ENCODE measurements around the gene NABP2. TPM values are rescaled to one million over a fixed set of nuclear protein-coding genes. Genes with fewer than 3 reads are reported as not detected.

The NABP2 gene
- total and polyA plus RNA-seq, 10 of the 15 experiments (the other 5 are each of a cell fraction or from before 2014, with no cell fraction given): 20.7 to 97.9 (median 60.9) TPM

DNA sequence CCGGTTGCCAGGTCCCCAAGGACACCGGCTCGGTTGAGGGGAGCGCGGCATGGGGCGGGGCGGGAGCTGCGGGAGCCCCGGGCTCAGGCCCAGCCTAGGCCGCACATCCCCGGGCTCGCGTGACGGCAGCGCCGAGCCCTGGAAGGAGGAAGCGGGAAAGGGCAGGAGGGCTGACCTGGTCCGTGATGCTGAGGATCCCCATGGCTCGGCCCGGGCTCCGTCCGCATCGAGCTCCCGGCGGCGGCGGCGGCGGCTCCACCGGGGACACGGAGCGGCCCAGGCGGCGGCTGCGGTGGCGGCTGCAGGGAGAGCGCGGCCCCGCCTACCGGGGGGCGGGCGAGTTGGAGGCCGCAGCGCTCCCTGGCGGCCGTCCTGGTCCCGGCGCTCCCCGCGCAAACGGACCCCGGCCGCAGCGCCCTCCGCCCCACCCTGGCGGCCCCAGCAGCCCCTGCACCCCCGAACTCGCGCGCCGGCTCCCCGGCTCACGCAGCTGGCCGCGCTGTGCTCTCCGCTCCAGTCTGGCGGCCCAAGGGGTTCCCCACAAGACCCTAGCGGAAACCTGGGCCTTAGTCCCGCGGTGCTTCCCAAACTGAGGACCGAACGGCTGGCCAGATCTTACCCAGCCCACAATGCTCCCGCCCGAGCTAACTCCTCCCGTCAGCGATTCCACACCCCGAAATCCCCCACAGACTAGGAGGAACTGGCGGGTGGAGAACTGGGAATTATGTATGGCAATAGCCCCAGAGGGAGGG lies 34.1 kb downstream of the NABP2 start, which contains the start of gene ANKRD52:
ANKRD52 (minus strand) TSS at position 317 of the 752 bp plus-strand sequence; CDS start at position 202, 115 bp downstream.
- no peaks in the 10 kb centered on the region for H3K27me3 ChIP-seq (replicated peaks in 1 of 2; ENCODE audit: control insufficient read depth in 2 of 2, insufficient read depth in 2 of 2, low read length in 1 of 2)
- H3K79me2 ChIP-seq (ENCODE audit: control insufficient read depth, insufficient read depth, low read length): peaks cover 11% of the 10 kb centered on the region
- peak within 1 kb of the TSS; percentile 80 for H3K9ac ChIP-seq (ENCODE audit: control insufficient read depth, insufficient read depth, low read length)
- H3K4me2 ChIP-seq (ENCODE audit: control insufficient read depth, insufficient read depth): peak within 1 kb of the TSS; percentile 91
- peaks cover 1 to 10% of the 10 kb centered on the region in 2 experiments for H3K36me3 ChIP-seq (ENCODE audit: control insufficient read depth in 2 of 2, insufficient read depth in 2 of 2, low read length in 1 of 2)
- ChIA-PET SMC1A (ENCODE audit: uncharacterized antibody, unreplicated experiment) (interaction anchor here (0.7 to 1.4 kb wide), 4 partner anchors 14 to 205 kb away, joined by 3 to 5 read pairs (median 4); partner anchors contain the start of gene RNF41), POLR2A (interaction anchor here (0.5 to 1.7 kb wide), 8 partner anchors 17 to 140 kb away, joined by 3 to 8 read pairs (median 4); partner anchors contain the start of genes ESYT1, RNF41 and ZC3H10), RAD21 (ENCODE audit: unreplicated experiment) (interaction anchor here (0.6 to 2.8 kb wide), 9 partner anchors 32 to 291 kb away, joined by 3 to 12 read pairs (median 4); partner anchors contain the start of genes CNPY2, CS, RNF41 and SMARCC2), CTCF (interaction anchor here (0.7 to 3.5 kb wide), 21 partner anchors 8 to 319 kb away, joined by 3 to 25 read pairs (median 4); partner anchors contain the start of genes CNPY2, COQ10A, IL23A and RNF41)
- FAIRE-seq (no peak), DNase-seq (ENCODE audit: low read depth, low spot score) (no peak), ATAC-seq (peak; percentile 98)
- peak within 1 kb of the TSS; percentile 73 for H3K27ac ChIP-seq (ENCODE audit: control insufficient read depth, insufficient read depth)
- H3K4me1 ChIP-seq (ENCODE audit: control insufficient read depth, insufficient read depth, low read length): peaks cover 7% of the 10 kb centered on the region
- peak within 1 kb of the TSS; percentile 99 for H2AFZ ChIP-seq (ENCODE audit: control insufficient read depth, low read depth, low read length)
- H4K20me1 ChIP-seq (ENCODE audit: control insufficient read depth, insufficient read depth): no peaks in the 10 kb centered on the region
- in situ Hi-C loops (cut with MboI) (no loop called here), intact Hi-C loops (cut with micrococcal nuclease; ENCODE audit: unreplicated experiment) (loop anchor here (2.0 kb wide), 2 partner anchors 131 to 139 kb away; partner anchors contain the start of gene ZC3H10)
- BruUV-seq (replicated peaks): no TSS peak
- no peaks in the 10 kb centered on the region for H3K9me3 ChIP-seq (replicated peaks; ENCODE audit: control insufficient read depth, insufficient read depth, low read length)
- WGBS (ENCODE audit: insufficient coverage, insufficient replicate concordance, low lambda C conversion rate, missing lambda C conversion rate): 1% methylated on average over 32 of the region's 78 CpGs
- H3K4me3 ChIP-seq: peak within 1 kb of the TSS; percentile 95
- peak; percentile 54 to 65; a peak in 2 of 4 replicates for TF ChIP-seq IKZF2 (IDR thresholded peaks at IDR 0.05)
- TF ChIP-seq SMAD1 (IDR thresholded peaks at IDR 0.05; ENCODE audit: low read depth, partially characterized antibody): no peak
- TF ChIP-seq, protein P1, sequence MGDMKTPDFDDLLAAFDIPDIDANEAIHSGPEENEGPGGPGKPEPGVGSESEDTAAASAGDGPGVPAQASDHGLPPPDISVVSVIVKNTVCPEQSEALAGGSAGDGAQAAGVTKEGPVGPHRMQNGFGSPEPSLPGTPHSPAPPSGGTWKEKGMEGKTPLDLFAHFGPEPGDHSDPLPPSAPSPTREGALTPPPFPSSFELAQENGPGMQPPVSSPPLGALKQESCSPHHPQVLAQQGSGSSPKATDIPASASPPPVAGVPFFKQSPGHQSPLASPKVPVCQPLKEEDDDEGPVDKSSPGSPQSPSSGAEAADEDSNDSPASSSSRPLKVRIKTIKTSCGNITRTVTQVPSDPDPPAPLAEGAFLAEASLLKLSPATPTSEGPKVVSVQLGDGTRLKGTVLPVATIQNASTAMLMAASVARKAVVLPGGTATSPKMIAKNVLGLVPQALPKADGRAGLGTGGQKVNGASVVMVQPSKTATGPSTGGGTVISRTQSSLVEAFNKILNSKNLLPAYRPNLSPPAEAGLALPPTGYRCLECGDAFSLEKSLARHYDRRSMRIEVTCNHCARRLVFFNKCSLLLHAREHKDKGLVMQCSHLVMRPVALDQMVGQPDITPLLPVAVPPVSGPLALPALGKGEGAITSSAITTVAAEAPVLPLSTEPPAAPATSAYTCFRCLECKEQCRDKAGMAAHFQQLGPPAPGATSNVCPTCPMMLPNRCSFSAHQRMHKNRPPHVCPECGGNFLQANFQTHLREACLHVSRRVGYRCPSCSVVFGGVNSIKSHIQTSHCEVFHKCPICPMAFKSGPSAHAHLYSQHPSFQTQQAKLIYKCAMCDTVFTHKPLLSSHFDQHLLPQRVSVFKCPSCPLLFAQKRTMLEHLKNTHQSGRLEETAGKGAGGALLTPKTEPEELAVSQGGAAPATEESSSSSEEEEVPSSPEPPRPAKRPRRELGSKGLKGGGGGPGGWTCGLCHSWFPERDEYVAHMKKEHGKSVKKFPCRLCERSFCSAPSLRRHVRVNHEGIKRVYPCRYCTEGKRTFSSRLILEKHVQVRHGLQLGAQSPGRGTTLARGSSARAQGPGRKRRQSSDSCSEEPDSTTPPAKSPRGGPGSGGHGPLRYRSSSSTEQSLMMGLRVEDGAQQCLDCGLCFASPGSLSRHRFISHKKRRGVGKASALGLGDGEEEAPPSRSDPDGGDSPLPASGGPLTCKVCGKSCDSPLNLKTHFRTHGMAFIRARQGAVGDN (IDR thresholded peaks at IDR 0.05): peak; percentile 70; the same call in 1 of the 2 replicates
- TF ChIP-seq, protein P2, sequence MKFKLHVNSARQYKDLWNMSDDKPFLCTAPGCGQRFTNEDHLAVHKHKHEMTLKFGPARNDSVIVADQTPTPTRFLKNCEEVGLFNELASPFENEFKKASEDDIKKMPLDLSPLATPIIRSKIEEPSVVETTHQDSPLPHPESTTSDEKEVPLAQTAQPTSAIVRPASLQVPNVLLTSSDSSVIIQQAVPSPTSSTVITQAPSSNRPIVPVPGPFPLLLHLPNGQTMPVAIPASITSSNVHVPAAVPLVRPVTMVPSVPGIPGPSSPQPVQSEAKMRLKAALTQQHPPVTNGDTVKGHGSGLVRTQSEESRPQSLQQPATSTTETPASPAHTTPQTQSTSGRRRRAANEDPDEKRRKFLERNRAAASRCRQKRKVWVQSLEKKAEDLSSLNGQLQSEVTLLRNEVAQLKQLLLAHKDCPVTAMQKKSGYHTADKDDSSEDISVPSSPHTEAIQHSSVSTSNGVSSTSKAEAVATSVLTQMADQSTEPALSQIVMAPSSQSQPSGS (IDR thresholded peaks at IDR 0.05; ENCODE audit: low read length): no peak
- TF ChIP-seq, protein P3, sequence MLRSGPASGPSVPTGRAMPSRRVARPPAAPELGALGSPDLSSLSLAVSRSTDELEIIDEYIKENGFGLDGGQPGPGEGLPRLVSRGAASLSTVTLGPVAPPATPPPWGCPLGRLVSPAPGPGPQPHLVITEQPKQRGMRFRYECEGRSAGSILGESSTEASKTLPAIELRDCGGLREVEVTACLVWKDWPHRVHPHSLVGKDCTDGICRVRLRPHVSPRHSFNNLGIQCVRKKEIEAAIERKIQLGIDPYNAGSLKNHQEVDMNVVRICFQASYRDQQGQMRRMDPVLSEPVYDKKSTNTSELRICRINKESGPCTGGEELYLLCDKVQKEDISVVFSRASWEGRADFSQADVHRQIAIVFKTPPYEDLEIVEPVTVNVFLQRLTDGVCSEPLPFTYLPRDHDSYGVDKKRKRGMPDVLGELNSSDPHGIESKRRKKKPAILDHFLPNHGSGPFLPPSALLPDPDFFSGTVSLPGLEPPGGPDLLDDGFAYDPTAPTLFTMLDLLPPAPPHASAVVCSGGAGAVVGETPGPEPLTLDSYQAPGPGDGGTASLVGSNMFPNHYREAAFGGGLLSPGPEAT (IDR thresholded peaks at IDR 0.05; ENCODE audit: low read depth): peak; percentile 55
- TF ChIP-seq GATAD2B (conservative IDR thresholded peaks at IDR 0.05; ENCODE audit: low read depth): peak; percentile 97
- TF ChIP-seq NR2C1 (IDR thresholded peaks at IDR 0.05): 0 out of 2 replicates have a peak, but pooled peaks have one; percentile 36
- peak; percentile 94 for TF ChIP-seq BACH1 (IDR thresholded peaks at IDR 0.05; ENCODE audit: borderline replicate concordance)
- TF ChIP-seq YY1 (IDR thresholded peaks at IDR 0.05; ENCODE audit: low read depth, low read length): peak; percentile 82
- TF ChIP-seq IKZF1 (conservative IDR thresholded peaks at IDR 0.05): peak; percentile 86
- no peak for TF ChIP-seq TCF7 (IDR thresholded peaks at IDR 0.05; ENCODE audit: borderline replicate concordance)
- TF ChIP-seq, protein P4, sequence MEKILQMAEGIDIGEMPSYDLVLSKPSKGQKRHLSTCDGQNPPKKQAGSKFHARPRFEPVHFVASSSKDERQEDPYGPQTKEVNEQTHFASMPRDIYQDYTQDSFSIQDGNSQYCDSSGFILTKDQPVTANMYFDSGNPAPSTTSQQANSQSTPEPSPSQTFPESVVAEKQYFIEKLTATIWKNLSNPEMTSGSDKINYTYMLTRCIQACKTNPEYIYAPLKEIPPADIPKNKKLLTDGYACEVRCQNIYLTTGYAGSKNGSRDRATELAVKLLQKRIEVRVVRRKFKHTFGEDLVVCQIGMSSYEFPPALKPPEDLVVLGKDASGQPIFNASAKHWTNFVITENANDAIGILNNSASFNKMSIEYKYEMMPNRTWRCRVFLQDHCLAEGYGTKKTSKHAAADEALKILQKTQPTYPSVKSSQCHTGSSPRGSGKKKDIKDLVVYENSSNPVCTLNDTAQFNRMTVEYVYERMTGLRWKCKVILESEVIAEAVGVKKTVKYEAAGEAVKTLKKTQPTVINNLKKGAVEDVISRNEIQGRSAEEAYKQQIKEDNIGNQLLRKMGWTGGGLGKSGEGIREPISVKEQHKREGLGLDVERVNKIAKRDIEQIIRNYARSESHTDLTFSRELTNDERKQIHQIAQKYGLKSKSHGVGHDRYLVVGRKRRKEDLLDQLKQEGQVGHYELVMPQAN (conservative IDR thresholded peaks at IDR 0.05): peak; percentile 95
- TF ChIP-seq SMC3 (IDR thresholded peaks at IDR 0.05; ENCODE audit: borderline replicate concordance, low read length): peak; percentile 28; the same call in 1 of the 2 replicates

Measured in GM12878 (cell line).